SU-DHL-6 (cell line): ENCODE data around the gene DNAJB1.

Source experiments
- H2AFZ ChIP-seq: fragments of 200-600 bp; sonication (generic); 2 replicates; pipeline ENCODE4 v1.6.1; 2014; ENCODE audit warnings: low read depth, mild to moderate bottlenecking, moderate library complexity, mixed read lengths, antibody characterized with exemption, low read length; ENCODE audit not compliant: severe bottlenecking
- H3F3A ChIP-seq: fragments of 200-600 bp; shearing (Covaris generic); 2 replicates; pipeline ENCODE4 v1.6.0; 2016; ENCODE audit warnings: antibody characterized with exemption, mild to moderate bottlenecking; ENCODE audit not compliant: insufficient read depth
- H3K27ac ChIP-seq: fragments of 200-600 bp; sonication (generic); 2 replicates; pipeline ENCODE4 v1.5.1; 2016; ENCODE audit warnings: low read depth, mild to moderate bottlenecking, low read length, moderate library complexity, mixed read lengths
- H3K27me3 ChIP-seq: fragments of 200-600 bp; sonication (generic), shearing (Covaris generic); 2 replicates; pipeline ENCODE4 v1.6.0; 2014; ENCODE audit warnings: mild to moderate bottlenecking, low read length
- H3K36me3 ChIP-seq: fragments of 200-600 bp; sonication (generic); 2 replicates; pipeline ENCODE4 v1.6.1; 2014; ENCODE audit warnings: mild to moderate bottlenecking, low read length, mixed read lengths
- H3K4me2 ChIP-seq: fragments of 300-600, 200-600 bp; shearing (Covaris generic), sonication (generic); 2 replicates; pipeline ENCODE4 v1.6.0; 2014; ENCODE audit warnings: low read length, low read depth, mild to moderate bottlenecking; ENCODE audit not compliant: poor library complexity, severe bottlenecking
- H3K4me3 ChIP-seq: fragments of 200-600 bp; sonication (generic); 2 replicates; pipeline ENCODE4 v1.5.1; 2014; ENCODE audit warnings: antibody characterized with exemption, low read length, mild to moderate bottlenecking, mixed read lengths; ENCODE audit not compliant: insufficient read depth, poor library complexity, severe bottlenecking
- H3K79me2 ChIP-seq: fragments of 200-600 bp; sonication (generic); 2 replicates; pipeline ENCODE4 v1.6.1; 2014; ENCODE audit warnings: mild to moderate bottlenecking, low read length, moderate library complexity; ENCODE audit not compliant: insufficient read depth
- H3K9ac ChIP-seq: fragments of 200-600 bp; sonication (generic); 2 replicates; pipeline ENCODE4 v1.7.0; 2014; ENCODE audit warnings: mild to moderate bottlenecking, low read length
- H3K9me2 ChIP-seq: fragments of 200-600 bp; sonication (generic); replicated peaks from 2 replicates; pipeline ENCODE4 v1.6.1; 2014; ENCODE audit warnings: low read length; ENCODE audit not compliant: insufficient read depth
- H3K9me3 ChIP-seq: fragments of 200-600 bp; sonication (generic); 2 replicates; pipeline ENCODE4 v1.6.1; 2014; ENCODE audit warnings: low read length, mixed read lengths; ENCODE audit not compliant: insufficient read depth
- H4K20me1 ChIP-seq: fragments of 200-600 bp; sonication (generic); 2 replicates; pipeline ENCODE4 v1.6.1; 2014; ENCODE audit warnings: low read depth, mild to moderate bottlenecking, antibody characterized with exemption, low read length, moderate library complexity, mixed read lengths
- CTCF ChIP-seq: fragments of 200-600 bp; sonication (generic); IDR thresholded peaks from one replicate; pipeline ENCODE4 v1.5.1; 2017; ENCODE audit warnings: antibody characterized with exemption, mild to moderate bottlenecking, low read length, moderate library complexity; ENCODE audit not compliant: insufficient read depth, poor library complexity, severe bottlenecking
- EZH2phosphoT487 ChIP-seq: fragments of 200-600 bp; sonication (generic), shearing (Covaris generic); conservative IDR thresholded peaks from 2 replicates; pipeline ENCODE4 v1.6.1; 2018; ENCODE audit warnings: mild to moderate bottlenecking, antibody characterized with exemption, low read length, moderate library complexity, mixed read lengths

The DNAJB1 gene

GRCh38 chr19:14536926-14537692, 18.9 kb upstream of the DNAJB1 start:
- Histone ChIP-seq H3F3A (peaks cover 6% of the 10 kb centered on the region; the same call in 1 of the 2 replicates), H4K20me1 (no peaks in the 10 kb centered on the region), H3K27ac (no peak overlapping the region), H2AFZ (no peak overlapping the region), H3K9me3 (no peaks in the 10 kb centered on the region), H3K79me2 (peaks cover 75% of the 10 kb centered on the region), H3K36me3 (no peaks in the 10 kb centered on the region), H3K9me2 (no peaks in the 10 kb centered on the region), H3K4me2 (no peak overlapping the region), H3K9ac (no peak overlapping the region), H3K27me3 (no peaks in the 10 kb centered on the region), H3K4me3 (no peak overlapping the region)
- TF ChIP-seq CTCF (no peak), EZH2phosphoT487 (no peak)

- TF ChIP-seq CTCF (no peak), EZH2phosphoT487 (no peak)
- Histone ChIP-seq H3K9me3 (no peaks in the 10 kb centered on the region), H3F3A (peaks cover 10% of the 10 kb centered on the region; the same call in 1 of the 2 replicates), H3K36me3 (no peaks in the 10 kb centered on the region), H3K4me2 (no peak overlapping the region), H3K9me2 (no peaks in the 10 kb centered on the region), H3K27ac (no peak overlapping the region), H3K27me3 (no peaks in the 10 kb centered on the region), H3K4me3 (no peak overlapping the region), H4K20me1 (no peaks in the 10 kb centered on the region), H3K9ac (no peak overlapping the region), H2AFZ (no peak overlapping the region), H3K79me2 (peaks cover 76% of the 10 kb centered on the region)
Measured at GRCh38 chr19:14533450-14533849, 15.3 kb upstream of the DNAJB1 start.

GRCh38 chr19:14530506-14530905, 12.3 kb upstream of the DNAJB1 start:
- H3K9ac ChIP-seq, result peak overlapping the region; percentile 85

More at GRCh38 chr19:14530506-14530905, 12.3 kb upstream of the DNAJB1 start:
- Histone ChIP-seq H3K4me3 (peak overlapping the region; percentile 96), H3K79me2 (peaks cover 51% of the 10 kb centered on the region), H3K4me2 (peak overlapping the region; percentile 100), H2AFZ (no peak overlapping the region), H3F3A (peaks cover 5% of the 10 kb centered on the region; the same call in 1 of the 2 replicates), H3K27me3 (no peaks in the 10 kb centered on the region), H4K20me1 (no peaks in the 10 kb centered on the region), H3K9me3 (no peaks in the 10 kb centered on the region), H3K27ac (no peak overlapping the region), H3K36me3 (no peaks in the 10 kb centered on the region), H3K9me2 (no peaks in the 10 kb centered on the region)
- TF ChIP-seq EZH2phosphoT487 (no peak), CTCF (no peak)
